H9 (cell line): ENCODE results near the gene TOP3B. TPM values are rescaled to one million over a fixed set of nuclear protein-coding genes. Genes with fewer than 3 reads are reported as not detected.

Experiments used
- DNase-seq: peaks from one replicate; pipeline ENCODE4 v3.0.0-alpha.2; 2017
- H2AFZ ChIP-seq: one replicate; pipeline ENCODE4 v1.6.1; 2013; ENCODE audit warnings: mild to moderate bottlenecking, low read length, control low read depth, moderate library complexity
- H2AK5ac ChIP-seq: 2 replicates; pipeline ENCODE4 v1.6.1; 2013; ENCODE audit warnings: low read length, control low read depth, mixed read lengths; ENCODE audit not compliant: insufficient read length
- H2BK120ac ChIP-seq: one replicate; pipeline ENCODE4 v1.6.1; 2013; ENCODE audit warnings: low read depth, mild to moderate bottlenecking, low read length, control low read depth, inconsistent platforms; ENCODE audit not compliant: poor library complexity, severe bottlenecking
- H2BK12ac ChIP-seq: 2 replicates; pipeline ENCODE4 v1.6.1; 2013; ENCODE audit warnings: low read length, control low read depth, mixed read lengths, low read depth; ENCODE audit not compliant: insufficient read length
- H2BK15ac ChIP-seq: 2 replicates; pipeline ENCODE4 v1.6.1; 2013; ENCODE audit warnings: low read depth, low read length, control low read depth
- H2BK20ac ChIP-seq: one replicate; pipeline ENCODE4 v1.6.1; 2013; ENCODE audit warnings: low read depth, mild to moderate bottlenecking, low read length, control low read depth, inconsistent platforms; ENCODE audit not compliant: poor library complexity, severe bottlenecking
- H2BK5ac ChIP-seq: 2 replicates; pipeline ENCODE4 v1.6.1; 2013; ENCODE audit warnings: low read length, control low read depth, mixed read lengths; ENCODE audit not compliant: insufficient read length
- H3K14ac ChIP-seq: 2 replicates; pipeline ENCODE4 v1.6.1; 2013; ENCODE audit warnings: low read length, control low read depth; ENCODE audit not compliant: insufficient read depth
- H3K18ac ChIP-seq: 2 replicates; pipeline ENCODE4 v1.6.1; 2013; ENCODE audit warnings: low read depth, mild to moderate bottlenecking, mixed read lengths, low read length, control low read depth; ENCODE audit not compliant: insufficient read length
- H3K23ac ChIP-seq: 2 replicates; pipeline ENCODE4 v1.6.1; 2013; ENCODE audit warnings: low read length, control low read depth, mixed read lengths, low read depth; ENCODE audit not compliant: insufficient read length
- H3K23me2 ChIP-seq: 2 replicates; pipeline ENCODE4 v1.6.1; 2013; ENCODE audit warnings: low read depth, mild to moderate bottlenecking, mixed read lengths, low read length, control low read depth; ENCODE audit not compliant: insufficient read length, poor library complexity, severe bottlenecking
- H3K27ac ChIP-seq: 2 replicates; pipeline ENCODE4 v1.5.1; 2013; ENCODE audit warnings: low read length, control low read depth, mixed read lengths, low read depth; ENCODE audit not compliant: insufficient read length
- H3K27me3 ChIP-seq: 2 replicates; pipeline ENCODE4 v1.6.1; 2013; ENCODE audit warnings: low read length, control low read depth, inconsistent platforms; ENCODE audit not compliant: insufficient read depth
- H3K4ac ChIP-seq: 2 replicates; pipeline ENCODE4 v1.6.1; 2013; ENCODE audit warnings: low read depth, mild to moderate bottlenecking, control low read depth, inconsistent platforms, low read length, moderate library complexity
- H3K4me1 ChIP-seq: 2 replicates; pipeline ENCODE4 v1.6.1; 2013; ENCODE audit warnings: low read length, control low read depth, inconsistent platforms; ENCODE audit not compliant: insufficient read depth
- H3K4me2 ChIP-seq: 2 replicates; pipeline ENCODE4 v1.6.1; 2013; ENCODE audit warnings: low read length, control low read depth, mixed read lengths; ENCODE audit not compliant: insufficient read length, insufficient read depth
- H3K56ac ChIP-seq: 2 replicates; pipeline ENCODE4 v1.6.1; 2013; ENCODE audit warnings: low read depth, mild to moderate bottlenecking, mixed read lengths, low read length, control low read depth; ENCODE audit not compliant: insufficient read length
- H3K79me1 ChIP-seq: 2 replicates; pipeline ENCODE4 v1.6.1; 2013; ENCODE audit warnings: low read depth, mild to moderate bottlenecking, moderate library complexity, low read length, control low read depth, inconsistent platforms; ENCODE audit not compliant: insufficient read depth, poor library complexity, severe bottlenecking
- H3K79me2 ChIP-seq: 2 replicates; pipeline ENCODE4 v1.6.1; 2013; ENCODE audit warnings: low read length, control low read depth, inconsistent platforms; ENCODE audit not compliant: insufficient read depth
- H3K9ac ChIP-seq: 2 replicates; pipeline ENCODE4 v1.6.1; 2013; ENCODE audit warnings: low read length, control low read depth, mixed read lengths; ENCODE audit not compliant: insufficient read length; ENCODE audit errors: extremely low read depth
- H3K9me3 ChIP-seq: one replicate; pipeline ENCODE4 v1.6.1; 2013; ENCODE audit warnings: low read depth, low read length, inconsistent platforms; ENCODE audit not compliant: control insufficient read depth
- H3T11ph ChIP-seq: one replicate; pipeline ENCODE4 v1.6.1; 2013; ENCODE audit warnings: mild to moderate bottlenecking, low read length, control low read depth, inconsistent platforms
- H4K20me1 ChIP-seq: one replicate; pipeline ENCODE4 v1.6.1; 2013; ENCODE audit not compliant: control insufficient read depth, insufficient read length, insufficient read depth
- H4K5ac ChIP-seq: 2 replicates; pipeline ENCODE4 v1.6.1; 2013; ENCODE audit warnings: low read depth, mild to moderate bottlenecking, mixed read lengths, low read length, control low read depth; ENCODE audit not compliant: insufficient read length
- H4K8ac ChIP-seq: replicated peaks from 2 replicates; pipeline ENCODE4 v1.6.1; 2013; ENCODE audit warnings: low read length, control low read depth, mixed read lengths, low read depth; ENCODE audit not compliant: insufficient read length
- H4K91ac ChIP-seq: 2 replicates; pipeline ENCODE4 v1.6.1; 2013; ENCODE audit warnings: low read depth, mild to moderate bottlenecking, moderate library complexity, mixed read lengths, low read length, control low read depth; ENCODE audit not compliant: insufficient read length
- H3K27ac Mint-ChIP-seq, 3 experiments: 2 replicates in 2 of 3; 3 replicates in 1 of 3; pipeline ENCODE4 v1.8.0; 2020 to 2021; ENCODE audit warnings: mixed read lengths in 3 of 3, mild to moderate bottlenecking in 1 of 3, moderate library complexity in 1 of 3
- H3K27me3 Mint-ChIP-seq: 2 replicates; pipeline ENCODE4 v1.8.0; 2021; ENCODE audit warnings: low read depth, mild to moderate bottlenecking, moderate library complexity, mixed read lengths
- H3K36me3 Mint-ChIP-seq, 3 experiments: 2 replicates in 2 of 3; 3 replicates in 1 of 3; pipeline ENCODE4 v1.8.0; 2020 to 2021; ENCODE audit warnings: low read depth in 3 of 3, mixed read lengths in 3 of 3; ENCODE audit not compliant: insufficient read depth in 1 of 3
- H3K4me1 Mint-ChIP-seq, 2 experiments: 2 replicates each; pipeline ENCODE4 v1.8.0; 2020; ENCODE audit warnings: mixed read lengths in 2 of 2
- H3K4me3 Mint-ChIP-seq, 2 experiments: 2 replicates in 1 of 2; 3 replicates in 1 of 2; pipeline ENCODE4 v1.8.0; 2020 to 2021; ENCODE audit warnings: mild to moderate bottlenecking in 2 of 2, mixed read lengths in 2 of 2, moderate library complexity in 1 of 2
- H3K9me3 Mint-ChIP-seq, 2 experiments: 2 replicates in 1 of 2; 3 replicates in 1 of 2; pipeline ENCODE4 v1.8.0; 2020; ENCODE audit warnings: mild to moderate bottlenecking in 2 of 2, mixed read lengths in 2 of 2, moderate library complexity in 1 of 2
- WGBS: extraction: QIAGEN DNeasy Blood & Tissue Kit; methylation state at CpG from one replicate; pipeline ENCODE4 v1.1.7; 2013; ENCODE audit warnings: missing lambda C conversion rate, low lambda C conversion rate, mixed read lengths; ENCODE audit not compliant: insufficient read length; ENCODE audit errors: extremely low coverage; 5-methylcytosine and 5-hydroxymethylcytosine counted together
- total RNA-seq: library from RNA; stranded (reverse); gene quantifications from 2 replicates; pipeline ENCODE4 v1.2.1, GENCODE V29; 2021
- TF ChIP-seq, protein P1 (sequence below): fragments of 200-600 bp; sonication (generic); conservative IDR thresholded peaks from 3 replicates; pipeline ENCODE4 v1.8.0; 2021; ENCODE audit warnings: antibody characterized with exemption, mild to moderate bottlenecking

TOP3B gene
- total RNA-seq, 1 experiment from 2014 or later = 55.2 TPM

DNA sequence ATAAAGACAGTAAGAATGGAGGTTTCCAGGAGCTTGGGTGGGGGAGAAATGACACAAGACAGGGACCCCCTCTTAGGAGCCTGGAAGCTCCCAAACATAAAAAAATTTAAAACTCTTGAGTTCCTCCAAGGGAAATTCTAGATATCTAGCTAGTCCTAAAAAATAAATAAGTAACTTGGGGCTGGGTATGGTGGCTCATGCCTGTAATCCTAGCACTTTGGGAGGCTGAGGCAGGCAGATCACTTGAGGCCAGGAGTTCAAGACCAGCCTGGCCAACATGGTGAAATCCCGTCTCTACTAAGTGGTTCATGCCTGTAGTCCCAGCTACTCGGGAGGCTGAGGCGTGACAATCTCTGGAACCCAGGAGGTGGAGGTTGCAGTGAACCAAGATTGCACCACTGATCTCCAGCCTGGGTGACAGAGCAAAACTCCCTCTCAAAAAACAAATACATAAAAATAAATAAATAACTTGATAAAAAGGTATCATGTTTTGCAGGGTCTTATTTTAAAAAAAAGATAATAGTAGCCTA lies 20.0 kb upstream of the TOP3B start:
- H4K20me1 ChIP-seq = no peaks in the 10 kb centered on the region
- Mint-ChIP-seq H3K27ac (no peak overlapping the region), H3K9me3 (0 out of 5 replicates have a peak, but pooled peaks cover 2 to 3% of the 10 kb centered on the region in 2 experiments), H3K27me3 (peaks cover 99% of the 10 kb centered on the region), H3K4me1 (peaks cover 4% of the 10 kb centered on the region in 2 experiments; a peak in 3 of 4 replicates), H3K36me3 (no peaks in the 10 kb centered on the region), H3K4me3 (no peak overlapping the region)
- no peak overlapping the region for H3K14ac ChIP-seq
- H3K9ac ChIP-seq = no peak overlapping the region
- H2AFZ ChIP-seq = no peak overlapping the region
- H3K23me2 ChIP-seq = no peaks in the 10 kb centered on the region
- DNase-seq = no peak
- H4K91ac ChIP-seq = no peak overlapping the region
- H3K18ac ChIP-seq = no peak overlapping the region
- no peak overlapping the region for H3K4ac ChIP-seq
- H3K4me1 ChIP-seq = no peaks in the 10 kb centered on the region
- H3K9me3 ChIP-seq = no peaks in the 10 kb centered on the region
- no peak overlapping the region for H3K56ac ChIP-seq
- H2BK15ac ChIP-seq = no peak overlapping the region
- no peak overlapping the region for H2BK120ac ChIP-seq
- H3K79me1 ChIP-seq = no peaks in the 10 kb centered on the region
- peaks cover 20% of the 10 kb centered on the region; the same call in 1 of the 2 replicates for H3K27me3 ChIP-seq
- H3K23ac ChIP-seq = no peak overlapping the region
- H3K79me2 ChIP-seq = no peaks in the 10 kb centered on the region
- no peak overlapping the region for H2BK12ac ChIP-seq
- H3T11ph ChIP-seq = no peak overlapping the region
- no peak overlapping the region for H3K4me2 ChIP-seq
- no peak overlapping the region for H3K27ac ChIP-seq
- H4K8ac ChIP-seq = no peak overlapping the region
- no peak overlapping the region for H4K5ac ChIP-seq
- H2BK20ac ChIP-seq = no peak overlapping the region
- no peak overlapping the region for H2BK5ac ChIP-seq
- TF ChIP-seq, protein P1, sequence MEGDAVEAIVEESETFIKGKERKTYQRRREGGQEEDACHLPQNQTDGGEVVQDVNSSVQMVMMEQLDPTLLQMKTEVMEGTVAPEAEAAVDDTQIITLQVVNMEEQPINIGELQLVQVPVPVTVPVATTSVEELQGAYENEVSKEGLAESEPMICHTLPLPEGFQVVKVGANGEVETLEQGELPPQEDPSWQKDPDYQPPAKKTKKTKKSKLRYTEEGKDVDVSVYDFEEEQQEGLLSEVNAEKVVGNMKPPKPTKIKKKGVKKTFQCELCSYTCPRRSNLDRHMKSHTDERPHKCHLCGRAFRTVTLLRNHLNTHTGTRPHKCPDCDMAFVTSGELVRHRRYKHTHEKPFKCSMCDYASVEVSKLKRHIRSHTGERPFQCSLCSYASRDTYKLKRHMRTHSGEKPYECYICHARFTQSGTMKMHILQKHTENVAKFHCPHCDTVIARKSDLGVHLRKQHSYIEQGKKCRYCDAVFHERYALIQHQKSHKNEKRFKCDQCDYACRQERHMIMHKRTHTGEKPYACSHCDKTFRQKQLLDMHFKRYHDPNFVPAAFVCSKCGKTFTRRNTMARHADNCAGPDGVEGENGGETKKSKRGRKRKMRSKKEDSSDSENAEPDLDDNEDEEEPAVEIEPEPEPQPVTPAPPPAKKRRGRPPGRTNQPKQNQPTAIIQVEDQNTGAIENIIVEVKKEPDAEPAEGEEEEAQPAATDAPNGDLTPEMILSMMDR = no peak
- WGBS = no CpG with 5 or more reads among the region's 3 CpGs
- H2AK5ac ChIP-seq = no peak overlapping the region
